Measurements from ENCODE around the gene BACH2. TPM values are rescaled to one million over a fixed set of nuclear protein-coding genes. Genes with fewer than 3 reads are reported as not detected.
"Not testable (repeated sequence)": the region's sequence is repeated elsewhere in the genome, so short reads cannot be mapped to it uniquely, and the experiment has no call there.

The BACH2 gene
- total RNA-seq, 1 donor from 2014 or later: 7.8 TPM

DNA sequence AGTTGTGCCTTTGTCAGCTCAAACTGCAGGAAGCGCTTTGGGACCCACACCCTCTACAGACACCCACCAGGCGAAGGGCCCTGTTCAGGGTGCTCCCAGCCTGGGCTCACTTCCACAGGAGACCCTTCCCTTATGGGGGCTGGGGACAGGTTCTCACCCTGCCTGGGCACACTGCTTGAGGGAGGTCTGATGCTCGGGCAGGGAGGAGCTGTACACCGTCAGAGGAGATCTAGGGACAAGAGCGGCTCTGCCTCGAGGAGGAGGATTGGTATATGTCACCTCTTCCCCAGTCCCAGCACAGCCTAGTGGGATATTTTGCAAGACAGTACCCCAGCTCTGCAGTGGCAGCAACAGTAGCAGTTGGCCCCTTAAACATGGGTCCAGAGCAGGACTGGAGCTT, 375.4 kb downstream of the BACH2 start:
- Mint-ChIP-seq H3K4me3 (ENCODE audit: unreplicated experiment) (no peak overlapping the region), H3K4me1 (ENCODE audit: low read depth) (no peaks in the 10 kb centered on the region), H3K27me3 (ENCODE audit: low read depth) (no peaks in the 10 kb centered on the region), H3K9me3 (ENCODE audit: low read depth) (peaks cover 9% of the 10 kb centered on the region), H3K36me3 (ENCODE audit: low read depth) (peaks cover 1% of the 10 kb centered on the region), H3K27ac (ENCODE audit: unreplicated experiment) (no peak overlapping the region)
- DNase-seq (ENCODE audit: low spot score): no peak
- TF ChIP-seq, protein P1, sequence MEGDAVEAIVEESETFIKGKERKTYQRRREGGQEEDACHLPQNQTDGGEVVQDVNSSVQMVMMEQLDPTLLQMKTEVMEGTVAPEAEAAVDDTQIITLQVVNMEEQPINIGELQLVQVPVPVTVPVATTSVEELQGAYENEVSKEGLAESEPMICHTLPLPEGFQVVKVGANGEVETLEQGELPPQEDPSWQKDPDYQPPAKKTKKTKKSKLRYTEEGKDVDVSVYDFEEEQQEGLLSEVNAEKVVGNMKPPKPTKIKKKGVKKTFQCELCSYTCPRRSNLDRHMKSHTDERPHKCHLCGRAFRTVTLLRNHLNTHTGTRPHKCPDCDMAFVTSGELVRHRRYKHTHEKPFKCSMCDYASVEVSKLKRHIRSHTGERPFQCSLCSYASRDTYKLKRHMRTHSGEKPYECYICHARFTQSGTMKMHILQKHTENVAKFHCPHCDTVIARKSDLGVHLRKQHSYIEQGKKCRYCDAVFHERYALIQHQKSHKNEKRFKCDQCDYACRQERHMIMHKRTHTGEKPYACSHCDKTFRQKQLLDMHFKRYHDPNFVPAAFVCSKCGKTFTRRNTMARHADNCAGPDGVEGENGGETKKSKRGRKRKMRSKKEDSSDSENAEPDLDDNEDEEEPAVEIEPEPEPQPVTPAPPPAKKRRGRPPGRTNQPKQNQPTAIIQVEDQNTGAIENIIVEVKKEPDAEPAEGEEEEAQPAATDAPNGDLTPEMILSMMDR (IDR thresholded peaks at IDR 0.05): no peak

DNA sequence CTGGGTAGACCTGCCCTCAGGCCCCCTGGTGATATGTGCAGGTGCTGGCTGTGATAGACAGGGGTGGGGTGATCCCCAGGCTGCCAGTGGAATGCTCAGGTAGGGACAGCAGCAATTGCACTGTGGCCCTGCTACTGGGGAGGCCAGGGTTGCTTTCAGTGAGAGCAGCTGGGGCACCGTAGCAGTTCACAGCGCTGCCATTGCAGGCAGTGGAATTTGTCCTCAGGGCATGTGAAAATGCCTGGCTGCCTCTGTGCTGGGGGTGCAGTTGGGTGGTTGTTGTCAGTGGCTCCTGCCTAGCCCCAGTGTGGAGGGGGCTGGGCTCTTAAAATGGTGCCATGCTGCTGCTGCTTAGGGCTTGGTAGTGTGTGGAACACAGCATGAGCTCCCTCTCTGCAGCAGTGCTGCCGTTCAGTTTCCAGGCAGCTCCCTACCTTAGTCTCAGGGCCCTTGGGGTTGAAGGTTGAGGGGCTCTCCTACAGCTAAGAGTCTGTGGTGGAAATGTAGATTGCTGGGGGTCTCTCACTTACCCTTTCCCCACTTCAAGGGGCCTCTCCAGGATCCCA, 378.8 kb downstream of the BACH2 start:
- DNase-seq (ENCODE audit: low spot score): no peak
- H3K4me1 Mint-ChIP-seq (ENCODE audit: low read depth): no peaks in the 10 kb centered on the region
- H3K27ac Mint-ChIP-seq (ENCODE audit: unreplicated experiment): no peak overlapping the region
- H3K4me3 Mint-ChIP-seq (ENCODE audit: unreplicated experiment): no peak overlapping the region
- H3K36me3 Mint-ChIP-seq (ENCODE audit: low read depth): peaks cover 1% of the 10 kb centered on the region
- TF ChIP-seq, protein P1 (IDR thresholded peaks at IDR 0.05): no peak
- peaks cover 16% of the 10 kb centered on the region for H3K9me3 Mint-ChIP-seq (ENCODE audit: low read depth)
- H3K27me3 Mint-ChIP-seq (ENCODE audit: low read depth): no peaks in the 10 kb centered on the region

DNA sequence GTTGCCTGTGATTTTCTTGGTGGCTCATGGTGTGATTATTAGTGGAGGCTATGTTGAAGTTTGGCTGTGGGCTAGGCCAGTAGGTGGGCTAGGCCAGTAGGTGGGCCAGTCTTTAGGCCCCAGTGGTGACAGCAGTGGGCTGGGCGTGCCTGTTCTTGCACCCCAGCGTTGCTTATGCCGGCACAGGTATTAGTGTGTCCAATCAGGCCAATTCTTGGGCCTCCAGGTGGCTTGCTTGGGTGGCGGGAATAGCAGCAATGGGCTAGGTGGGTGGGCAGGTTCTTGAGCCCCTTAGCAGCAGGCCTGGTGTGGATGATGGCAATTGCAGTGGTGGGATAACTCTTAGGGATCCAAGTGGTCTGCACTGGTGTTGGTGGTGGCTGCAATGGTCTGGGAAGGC, 379.4 kb downstream of the BACH2 start:
- Mint-ChIP-seq H3K27ac (ENCODE audit: unreplicated experiment) (no peak overlapping the region), H3K4me3 (ENCODE audit: unreplicated experiment) (no peak overlapping the region), H3K4me1 (ENCODE audit: low read depth) (no peaks in the 10 kb centered on the region), H3K9me3 (ENCODE audit: low read depth) (peaks cover 16% of the 10 kb centered on the region), H3K36me3 (ENCODE audit: low read depth) (peaks cover 1% of the 10 kb centered on the region), H3K27me3 (ENCODE audit: low read depth) (no peaks in the 10 kb centered on the region)
- TF ChIP-seq, protein P1 (IDR thresholded peaks at IDR 0.05): no peak
- DNase-seq (ENCODE audit: low spot score): no peak

DNA sequence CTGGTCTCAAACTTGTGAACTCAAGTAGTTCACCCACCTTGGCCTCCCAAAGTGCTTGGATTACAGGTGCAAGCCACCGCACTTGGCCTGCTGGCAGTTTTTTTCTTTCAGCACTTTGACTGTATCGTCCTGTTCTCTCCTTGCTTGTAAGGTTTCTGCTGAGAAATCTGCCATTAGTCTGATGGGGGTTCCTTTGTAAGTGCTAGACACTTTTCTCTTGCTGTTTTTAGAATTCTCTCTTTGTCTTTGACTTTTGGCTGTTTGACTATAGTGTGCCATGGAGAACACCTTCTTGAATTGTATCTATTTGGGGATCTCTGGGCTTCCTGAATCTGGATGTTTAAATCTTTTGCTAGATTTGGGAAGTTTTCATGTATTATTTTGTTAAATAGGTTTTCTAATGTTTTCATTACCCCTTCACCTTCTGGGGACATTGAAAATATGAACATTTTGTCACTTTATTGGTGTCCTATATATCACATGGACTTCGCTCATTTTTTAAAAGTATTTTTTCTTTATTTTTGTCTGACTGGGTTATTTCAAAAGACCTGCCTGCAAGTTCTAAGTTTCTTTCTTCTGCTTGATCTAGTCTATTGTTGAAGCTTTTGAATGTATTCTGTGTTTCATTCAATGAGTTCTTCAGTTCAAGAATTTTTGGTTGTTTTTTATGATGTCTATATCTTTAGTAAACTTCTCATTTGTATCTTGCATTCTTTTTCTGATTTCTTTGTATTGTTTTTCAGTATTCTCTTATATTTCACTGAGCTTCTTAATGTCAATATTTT, 380.3 kb downstream of the BACH2 start:
- Mint-ChIP-seq H3K27ac (ENCODE audit: unreplicated experiment) (no peak overlapping the region), H3K36me3 (ENCODE audit: low read depth) (peaks cover 1% of the 10 kb centered on the region), H3K9me3 (ENCODE audit: low read depth) (peaks cover 16% of the 10 kb centered on the region), H3K4me3 (ENCODE audit: unreplicated experiment) (no peak overlapping the region), H3K27me3 (ENCODE audit: low read depth) (no peaks in the 10 kb centered on the region), H3K4me1 (ENCODE audit: low read depth) (no peaks in the 10 kb centered on the region)
- DNase-seq (ENCODE audit: low spot score): no peak
- TF ChIP-seq, protein P1 (IDR thresholded peaks at IDR 0.05): no peak

DNA sequence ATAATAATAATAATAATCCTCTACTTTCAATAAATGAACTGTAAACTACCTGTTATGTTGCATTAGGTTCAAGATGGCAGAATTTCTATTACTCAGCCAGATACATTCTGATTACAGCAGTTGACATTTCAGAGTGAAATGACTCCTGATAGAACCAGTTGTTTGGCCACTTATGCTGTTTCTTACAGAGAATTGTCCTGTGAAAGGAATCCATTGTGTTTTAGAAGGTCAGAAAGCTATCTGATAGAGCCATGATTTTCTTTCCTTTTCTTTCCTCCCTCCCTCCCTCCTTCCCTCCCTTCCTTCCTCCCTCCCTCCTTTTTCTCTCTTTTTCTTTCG, 385.8 kb downstream of the BACH2 start:
- peaks cover 3% of the 10 kb centered on the region for H3K4me1 Mint-ChIP-seq (ENCODE audit: low read depth)
- H3K9me3 Mint-ChIP-seq (ENCODE audit: low read depth): peaks cover 11% of the 10 kb centered on the region
- H3K27me3 Mint-ChIP-seq (ENCODE audit: low read depth): peaks cover 10% of the 10 kb centered on the region
- TF ChIP-seq, protein P1 (IDR thresholded peaks at IDR 0.05): no peak
- H3K4me3 Mint-ChIP-seq (ENCODE audit: unreplicated experiment): no peak overlapping the region
- no peak overlapping the region for H3K27ac Mint-ChIP-seq (ENCODE audit: unreplicated experiment)
- no peak for DNase-seq (ENCODE audit: low spot score)
- no peaks in the 10 kb centered on the region for H3K36me3 Mint-ChIP-seq (ENCODE audit: low read depth)

DNA sequence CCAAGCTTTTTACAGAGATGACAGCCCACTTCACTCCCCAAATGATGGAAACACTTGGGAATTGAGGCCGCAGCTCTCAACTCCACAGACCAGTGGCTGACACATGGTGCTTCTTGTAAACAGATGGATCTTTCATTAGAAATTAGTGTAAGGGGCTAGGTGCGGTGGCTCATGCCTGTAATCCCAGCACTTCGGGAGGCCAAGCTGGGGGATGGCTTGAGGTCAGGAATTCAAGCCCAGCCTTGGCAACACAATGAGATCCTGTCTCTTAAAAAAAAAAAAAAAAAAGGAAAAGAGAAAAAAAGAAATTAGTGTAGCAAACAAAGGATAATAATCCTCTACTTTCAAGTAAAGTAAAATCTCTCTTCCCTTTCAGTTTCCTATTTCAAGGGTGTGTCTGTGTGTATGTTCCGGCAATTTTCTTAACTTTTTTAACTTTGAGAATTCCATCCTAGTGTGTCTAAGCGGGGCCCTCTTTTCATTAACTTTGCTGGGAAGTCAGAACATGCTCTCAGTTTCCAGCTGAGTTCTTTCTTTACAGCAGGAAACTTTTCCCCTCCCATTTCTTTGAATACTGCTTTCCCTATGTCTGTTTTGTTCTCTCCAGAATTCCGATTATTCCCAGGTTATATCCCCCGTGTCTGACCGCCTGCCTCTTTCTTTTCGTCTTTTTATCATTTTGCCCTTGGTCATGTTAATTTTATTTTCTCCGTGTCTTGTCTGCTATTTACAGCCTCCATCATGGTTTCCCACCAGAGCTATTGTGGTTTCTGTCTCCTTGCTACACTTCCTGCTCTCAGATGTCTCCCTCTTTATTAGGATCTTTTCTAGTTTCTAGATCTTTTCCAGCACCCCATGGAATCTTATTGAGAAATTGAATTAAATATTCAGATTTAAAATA, 386.4 kb downstream of the BACH2 start:
- not testable (repeated sequence) for H3K9me3 Mint-ChIP-seq (ENCODE audit: low read depth); DNase-seq (ENCODE audit: low spot score); H3K36me3 Mint-ChIP-seq (ENCODE audit: low read depth); H3K27ac Mint-ChIP-seq (ENCODE audit: unreplicated experiment); H3K4me1 Mint-ChIP-seq (ENCODE audit: low read depth); H3K4me3 Mint-ChIP-seq (ENCODE audit: unreplicated experiment)
- H3K27me3 Mint-ChIP-seq (ENCODE audit: low read depth): peaks cover 10% of the 10 kb centered on the region

All from chondrocyte (in vitro differentiated cells).